Fibroblast of mammary gland (primary cell): ENCODE data around the gene MLPH.

Experiments
- DNase-seq: peaks from one replicate; pipeline ENCODE4 v3.0.0-alpha.2; 2010; ENCODE audit warnings: low read depth
- H3K4me3 ChIP-seq: 2 replicates; pipeline ENCODE4 v1.5.1; 2011; ENCODE audit warnings: low read depth, mild to moderate bottlenecking, low read length, moderate library complexity; ENCODE audit not compliant: control insufficient read depth
- CTCF ChIP-seq: conservative IDR thresholded peaks from 2 replicates; pipeline ENCODE4 v1.5.1; 2011; ENCODE audit warnings: low read depth, low read length, inconsistent platforms; ENCODE audit not compliant: control insufficient read depth, insufficient read depth

Gene MLPH

GRCh38 chr2:237541243-237541642, 54.2 kb downstream of the MLPH start:
- no peak for DNase-seq

GRCh38 chr2:237542001-237542704, 55.1 kb downstream of the MLPH start:
- no peak overlapping the region for H3K4me3 ChIP-seq
- no peak for TF ChIP-seq CTCF
- no peak for DNase-seq

More at GRCh38 chr2:237541243-237541642, 54.2 kb downstream of the MLPH start:
- no peak for TF ChIP-seq CTCF
- H3K4me3 ChIP-seq, result no peak overlapping the region

- no peak for TF ChIP-seq CTCF
- no peak overlapping the region for H3K4me3 ChIP-seq
- DNase-seq, result no peak
These were observed 59.2 kb downstream of the MLPH start for GRCh38 chr2:237546040-237546875.

- no peak overlapping the region for H3K4me3 ChIP-seq
- TF ChIP-seq CTCF, result no peak
- DNase-seq, result no peak
These were observed 59.9 kb downstream of the MLPH start for GRCh38 chr2:237546876-237547395.

- no peak for DNase-seq
- H3K4me3 ChIP-seq, result no peak overlapping the region
- TF ChIP-seq CTCF, result no peak
These were observed 60.9 kb downstream of the MLPH start for GRCh38 chr2:237547841-237548416.

- DNase-seq, result no peak
- TF ChIP-seq CTCF, result no peak
- no peak overlapping the region for H3K4me3 ChIP-seq
These were observed 62.2 kb downstream of the MLPH start for GRCh38 chr2:237549216-237549615.
